Activated CD8-positive, alpha-beta T cell treated with anti-CD3 and anti-CD28 coated beads for 36 hours (primary cell): Measurements from ENCODE around the gene CCDC43. TPM values are rescaled to one million over a fixed set of nuclear protein-coding genes. Genes with fewer than 3 reads are reported as not detected.

Experiments used
- ATAC-seq: fragments of 200-7000 bp; cut with Tn5 transposase; one replicate; pipeline ENCODE4 v1.10.0; 2021; ENCODE audit warnings: mild to moderate bottlenecking, moderate library complexity
- CTCF ChIA-PET: fragments of 350-600 bp; sonication (Branson Sonifier 250); formaldehyde crosslinking; loops from one replicate; lab custom pipeline; 2021; ENCODE audit warnings: antibody characterized with exemption; lab: Charles Lee
- POLR2A ChIA-PET: fragments of 350-600 bp; sonication (Branson Sonifier 250); formaldehyde crosslinking; loops from one replicate; lab custom pipeline; 2021; ENCODE audit warnings: antibody characterized with exemption; lab: Charles Lee
- DNase-seq: peaks from one replicate; pipeline ENCODE4 v3.0.0-alpha.2; 2020
- H3K27ac Mint-ChIP-seq: one replicate; pipeline ENCODE4 v1.8.0; 2021; ENCODE audit warnings: mild to moderate bottlenecking, mixed read lengths
- H3K27me3 Mint-ChIP-seq: one replicate; pipeline ENCODE4 v1.8.0; 2021; ENCODE audit warnings: mixed read lengths
- H3K36me3 Mint-ChIP-seq: one replicate; pipeline ENCODE4 v1.8.0; 2021; ENCODE audit warnings: low read depth, mixed read lengths
- H3K4me1 Mint-ChIP-seq: one replicate; pipeline ENCODE4 v1.8.0; 2021; ENCODE audit warnings: low read depth, mixed read lengths
- H3K4me3 Mint-ChIP-seq: one replicate; pipeline ENCODE4 v1.8.0; 2021; ENCODE audit warnings: mild to moderate bottlenecking, moderate library complexity, mixed read lengths
- H3K9me3 Mint-ChIP-seq: one replicate; pipeline ENCODE4 v1.8.0; 2021; ENCODE audit warnings: mixed read lengths
- CTCF ChIP-seq: fragments of 200-600 bp; IDR thresholded peaks from one replicate; pipeline ENCODE4 v1.8.0; 2022; ENCODE audit warnings: antibody characterized with exemption, mild to moderate bottlenecking
- intact Hi-C: fragments of 100-400 bp; cut with micrococcal nuclease; formaldehyde crosslinking; loops from one replicate; pipeline ENCODE4 v1.10.0; 2022
- total RNA-seq, 2 experiments: library from RNA; stranded (reverse); gene quantifications; one replicate each; pipeline ENCODE4 v1.2.3, GENCODE V29; 2021

Gene CCDC43
- total RNA-seq, 2 experiments from 2014 or later, result 29.6 to 34.5 TPM

DNA sequence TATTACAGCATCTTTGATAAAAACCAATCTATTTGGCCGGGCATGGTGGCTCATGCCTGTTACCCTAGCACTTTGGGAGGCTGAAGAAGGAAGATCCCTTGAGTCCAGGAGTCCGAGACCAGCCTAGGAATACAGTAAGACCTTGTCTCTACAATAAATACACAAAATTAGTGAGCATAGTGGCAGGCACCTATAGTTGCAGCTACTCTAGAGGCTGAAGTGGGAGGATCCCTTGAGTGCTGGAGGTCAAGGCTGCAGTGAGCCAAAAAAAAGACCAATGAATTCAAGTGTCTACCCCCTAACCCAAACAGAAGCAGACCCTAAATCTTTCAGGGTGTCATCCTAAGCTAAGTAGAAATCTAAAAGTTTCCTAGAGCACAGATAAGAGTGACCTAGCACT lies 40.6 kb downstream of the CCDC43 start:
- Mint-ChIP-seq H3K9me3 (no peaks in the 10 kb centered on the region), H3K27ac (no peak overlapping the region), H3K4me1 (no peaks in the 10 kb centered on the region), H3K27me3 (peaks cover 23% of the 10 kb centered on the region), H3K4me3 (no peak overlapping the region), H3K36me3 (no peaks in the 10 kb centered on the region)
- ChIA-PET CTCF (no interaction called here), POLR2A (interaction anchor here (0.9 kb wide), 1 partner anchor 17 kb away, joined by 3 read pairs; no protein-coding TSS in a partner anchor)
- ATAC-seq, result no peak
- intact Hi-C loops, result no loop called here
- no peak for DNase-seq
- TF ChIP-seq CTCF, result no peak

DNA sequence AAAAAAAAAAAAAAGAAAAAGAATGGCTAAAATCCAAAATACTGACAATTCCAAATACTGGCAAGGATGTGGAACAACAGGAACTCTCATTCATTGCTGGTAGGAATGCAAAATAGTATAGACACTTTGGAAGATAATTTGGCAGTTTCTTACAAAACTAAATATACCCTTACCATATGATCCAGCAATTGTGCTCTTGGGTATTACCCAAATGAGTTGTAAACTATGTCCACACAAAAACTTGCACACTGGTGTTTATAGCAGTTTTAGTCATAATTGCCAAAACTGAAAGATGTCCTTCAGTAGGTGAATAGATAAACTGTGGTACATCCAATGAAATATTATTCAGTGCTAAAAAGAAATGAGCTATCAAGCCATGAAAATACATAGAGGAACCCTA lies 41.8 kb downstream of the CCDC43 start:
- DNase-seq, result no peak
- intact Hi-C loops, result no loop called here

DNA sequence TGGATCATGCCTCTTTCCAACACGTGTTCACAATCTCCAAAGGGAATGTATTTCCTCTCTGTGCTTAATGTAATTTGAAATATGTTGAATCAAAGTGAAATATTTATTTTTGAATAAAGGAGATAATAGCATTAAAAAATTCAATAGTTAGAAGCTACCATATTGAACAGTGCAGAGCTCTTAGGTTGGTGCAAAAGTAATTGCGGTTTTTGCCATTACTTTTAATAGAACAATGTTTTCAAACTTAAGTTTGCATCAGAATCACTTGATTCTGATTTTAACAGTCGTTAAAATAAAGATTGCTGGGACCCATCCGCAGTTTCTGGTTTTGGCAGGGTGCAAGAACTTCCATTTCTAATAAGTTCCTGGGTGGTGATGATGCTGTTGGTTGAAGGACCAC lies 43.3 kb downstream of the CCDC43 start:
- Mint-ChIP-seq H3K36me3 (no peaks in the 10 kb centered on the region), H3K4me3 (no peak overlapping the region), H3K9me3 (no peaks in the 10 kb centered on the region), H3K27ac (no peak overlapping the region), H3K4me1 (no peaks in the 10 kb centered on the region), H3K27me3 (peaks cover 17% of the 10 kb centered on the region)
- ChIA-PET POLR2A (no interaction called here), CTCF (interaction anchor here (1.0 to 1.2 kb wide), 2 partner anchors 113 to 132 kb away, joined by 3 to 6 read pairs; no protein-coding TSS in a partner anchor)
- ATAC-seq (no peak), DNase-seq (no peak)
- intact Hi-C loops, result no loop called here
- no peak for TF ChIP-seq CTCF

More for the DNA sequence above, 41.8 kb downstream of the CCDC43 start:
- no peak for ATAC-seq
- Mint-ChIP-seq H3K4me3 (no peak overlapping the region), H3K4me1 (no peaks in the 10 kb centered on the region), H3K36me3 (no peaks in the 10 kb centered on the region), H3K27ac (no peak overlapping the region), H3K9me3 (no peaks in the 10 kb centered on the region), H3K27me3 (peaks cover 20% of the 10 kb centered on the region)
- ChIA-PET CTCF (interaction anchor here (1.3 kb wide), 1 partner anchor 8 kb away, joined by 5 read pairs; the partner anchor contains the start of gene MEIOC), POLR2A (no interaction called here)
- TF ChIP-seq CTCF, result no peak

DNA sequence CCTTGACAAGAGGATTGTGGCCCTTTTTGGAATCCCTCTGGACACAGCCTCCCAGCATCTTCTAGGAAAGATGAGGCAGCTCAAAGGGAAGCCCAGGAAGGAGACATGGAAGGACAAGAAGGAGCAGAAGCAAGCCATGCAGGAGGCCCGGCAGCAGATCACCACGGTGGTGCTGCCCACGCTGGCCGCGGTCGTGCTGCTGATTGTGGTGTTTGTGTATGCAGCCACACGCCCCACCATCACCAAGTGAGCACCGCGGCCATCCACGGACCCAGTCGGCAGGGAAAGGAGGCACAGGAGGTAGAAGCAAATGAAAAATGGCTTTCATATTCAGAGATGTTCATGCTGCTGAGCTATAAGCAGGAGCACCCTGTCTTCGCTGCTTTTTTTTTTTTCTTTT lies 44.2 kb downstream of the CCDC43 start:
- DNase-seq, result no peak
- peaks cover 17% of the 10 kb centered on the region for H3K27me3 Mint-ChIP-seq
- TF ChIP-seq CTCF, result no peak
- intact Hi-C loops, result no loop called here
- ChIA-PET POLR2A (no interaction called here), CTCF (interaction anchor here (1.0 to 1.2 kb wide), 2 partner anchors 112 to 133 kb away, joined by 3 to 6 read pairs; no protein-coding TSS in a partner anchor)
- H3K4me3 Mint-ChIP-seq, result no peak overlapping the region
- no peaks in the 10 kb centered on the region for H3K36me3 Mint-ChIP-seq
- no peak for ATAC-seq
- H3K27ac Mint-ChIP-seq, result no peak overlapping the region
- H3K9me3 Mint-ChIP-seq, result no peaks in the 10 kb centered on the region
- no peaks in the 10 kb centered on the region for H3K4me1 Mint-ChIP-seq

DNA sequence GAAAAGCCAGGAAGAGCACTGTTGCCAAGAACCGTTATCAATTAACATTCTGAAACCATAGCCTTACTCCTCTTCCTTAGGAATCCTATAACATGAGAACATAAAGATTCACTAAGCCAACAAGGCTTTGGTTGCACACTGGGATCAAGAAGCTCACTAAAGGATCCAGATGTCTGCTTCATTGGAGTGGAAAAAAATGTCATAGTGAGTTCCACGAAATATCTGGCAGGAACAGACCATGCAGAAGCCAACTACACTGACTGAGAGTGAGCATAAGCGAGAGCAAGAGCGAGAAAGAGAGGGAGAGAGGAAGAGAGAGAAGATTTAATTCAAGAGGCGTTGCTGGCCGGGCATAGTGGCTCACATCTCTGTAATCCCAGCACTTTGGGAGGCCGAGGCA lies 46.7 kb downstream of the CCDC43 start:
- intact Hi-C loops, result no loop called here
- H3K4me1 Mint-ChIP-seq, result no peaks in the 10 kb centered on the region
- no peak for TF ChIP-seq CTCF
- H3K27ac Mint-ChIP-seq, result no peak overlapping the region
- CTCF ChIA-PET, result interaction anchor here (1.6 kb wide), 1 partner anchor 12 kb away, joined by 5 read pairs; no protein-coding TSS in a partner anchor
- DNase-seq (no peak), ATAC-seq (no peak)
- no peaks in the 10 kb centered on the region for H3K36me3 Mint-ChIP-seq
- H3K4me3 Mint-ChIP-seq, result no peak overlapping the region
- H3K27me3 Mint-ChIP-seq, result peaks cover 10% of the 10 kb centered on the region
- H3K9me3 Mint-ChIP-seq, result no peaks in the 10 kb centered on the region
- POLR2A ChIA-PET, result no interaction called here
